A549 (cell line): Measurements from ENCODE around the gene NGB.

Experiments
- CTCF ChIP-seq: fragments of >200 bp; sonication (Bioruptor Twin); formaldehyde crosslinking; IDR thresholded peaks from 3 replicates; pipeline ENCODE4 v1.5.1; 2016
- POLR2A ChIP-seq: IDR thresholded peaks from 2 replicates; pipeline ENCODE4 v1.6.1; 2012; ENCODE audit warnings: mild to moderate bottlenecking, low read length
- RAD21 ChIP-seq, 2 experiments: fragments of >200 bp in 1 of 2; sonication (Bioruptor Twin) in 1 of 2; formaldehyde crosslinking in 1 of 2; IDR thresholded peaks in 1 of 2; conservative IDR thresholded peaks in 1 of 2; 2 replicates in 1 of 2; 3 replicates in 1 of 2; pipeline ENCODE4 v1.6.1; 2012 to 2018; ENCODE audit warnings: inconsistent platforms in 1 of 2
- REST ChIP-seq: fragments of 200-600 bp; sonication (generic); IDR thresholded peaks from 2 replicates; pipeline ENCODE4 v1.6.1; 2016; ENCODE audit warnings: antibody characterized with exemption, mild to moderate bottlenecking, moderate library complexity
- SMC3 ChIP-seq: fragments of >200 bp; sonication (Bioruptor Twin); formaldehyde crosslinking; IDR thresholded peaks from 3 replicates; pipeline ENCODE4 v1.6.1; 2018; ENCODE audit warnings: inconsistent platforms
- ZNF302 ChIP-seq: fragments of 250-450 bp; sonication (Bioruptor Pico); IDR thresholded peaks from 2 replicates; pipeline ENCODE4 v1.9.0; 2021; ENCODE audit warnings: inconsistent platforms, mild to moderate bottlenecking, moderate library complexity

GRCh38 chr14:77299771-77300170 is 28.8 kb upstream of the NGB start:
- TF ChIP-seq SMC3 (no peak), RAD21 (conservative IDR thresholded peaks at IDR 0.05 in 1 of 2, IDR thresholded peaks at IDR 0.05 in 1 of 2) (no peak), REST (no peak), ZNF302 (no peak), CTCF (no peak), POLR2A (no peak)
